Left lung (tissue), 10 donors: ENCODE measurements around the gene PSD. TPM values are rescaled to one million over a fixed set of nuclear protein-coding genes. Genes with fewer than 3 reads are reported as not detected.

ENCODE experiments used
- ATAC-seq: fragments of 200-7000 bp; cut with Tn5 transposase; one replicate; pipeline ENCODE4 v1.9.1; 2020; ENCODE audit warnings: moderate library complexity
- DNase-seq, 4 donors: peaks; one replicate each; pipeline ENCODE4 v3.0.0-alpha.2; 2013 to 2020
- H3K27ac ChIP-seq, 2 donors: fragments of 200-600 bp; sonication (generic) in 1 of 2; one replicate each; pipeline versions ENCODE4 v1.5.0 to v1.8.0; 2020 to 2021
- H3K27me3 ChIP-seq, 2 donors: fragments of 200-600 bp; sonication (generic) in 1 of 2; one replicate each; pipeline versions ENCODE4 v1.5.0 to v1.8.0; 2020 to 2021
- H3K36me3 ChIP-seq, 2 donors: fragments of 200-600 bp; sonication (generic) in 1 of 2; one replicate each; pipeline versions ENCODE4 v1.5.0 to v1.8.0; 2020 to 2021
- H3K4me1 ChIP-seq, 2 donors: fragments of 200-600 bp; one replicate each; pipeline ENCODE4 v1.8.0; 2021
- H3K4me3 ChIP-seq, 2 donors: fragments of 200-600 bp; sonication (generic) in 1 of 2; one replicate each; pipeline versions ENCODE4 v1.5.0 to v1.8.0; 2020 to 2021; ENCODE audit warnings: mild to moderate bottlenecking in 1 of 2
- H3K9me3 ChIP-seq, 2 donors: fragments of 200-600 bp; sonication (generic) in 1 of 2; one replicate each; pipeline versions ENCODE4 v1.5.0 to v1.8.0; 2020 to 2021
- CTCF ChIP-seq, 2 donors: fragments of 200-600 bp; sonication (generic) in 1 of 2; IDR thresholded peaks; one replicate each; pipeline versions ENCODE4 v1.5.0 to v1.8.0; 2021; ENCODE audit warnings: antibody characterized with exemption in 2 of 2
- intact Hi-C, 2 donors: fragments of 100-400 bp; cut with DNase I; formaldehyde crosslinking; loops; one replicate each; pipeline versions ENCODE4 v1.11.2 to v1.14.2; 2022
- polyA plus RNA-seq, 6 donors: library from polyadenylated mRNA; unstranded; fragments of 120-200 nt; gene quantifications; one replicate each; pipeline ENCODE4 v1.2.1, GENCODE V29; 2013; ENCODE audit not compliant: insufficient read length in 6 of 6
- total RNA-seq, 2 donors: library from RNA; stranded (reverse); fragmentation: NEBNext Ultra II Directional; extraction: Animal tissue kit (Norgen Biotek cat#: 25700); gene quantifications; one replicate each; pipeline ENCODE4 v1.2.1, GENCODE V29; 2021
- donor health status: DM: no; HTN: yes; CAD: no.
- donor health status: DM: no; HTN: no; CAD: no.

The PSD gene
- total and polyA plus RNA-seq, 8 donors, result 1.4 to 15.1 (median 9.9) TPM

- intact Hi-C loops, result no loop called here
- H3K4me1 ChIP-seq, result peaks cover 7 to 17% of the 10 kb centered on the region in 2 donors
- H3K9me3 ChIP-seq, result no peaks in the 10 kb centered on the region
- ATAC-seq (peak; percentile 84), DNase-seq (peak in 1 of 4 donors; percentile 46)
- no peak for TF ChIP-seq CTCF (IDR thresholded peaks at IDR 0.05)
- H3K36me3 ChIP-seq, result peaks cover under 1 to 38% of the 10 kb centered on the region in 2 donors
- peak overlapping the region; percentile 44 to 46 for H3K27ac ChIP-seq
- H3K27me3 ChIP-seq, result no peaks in the 10 kb centered on the region
- H3K4me3 ChIP-seq, result no peak overlapping the region
These were observed 33.8 kb downstream of the PSD start for GRCh38 chr10:102384606-102385429.

DNA sequence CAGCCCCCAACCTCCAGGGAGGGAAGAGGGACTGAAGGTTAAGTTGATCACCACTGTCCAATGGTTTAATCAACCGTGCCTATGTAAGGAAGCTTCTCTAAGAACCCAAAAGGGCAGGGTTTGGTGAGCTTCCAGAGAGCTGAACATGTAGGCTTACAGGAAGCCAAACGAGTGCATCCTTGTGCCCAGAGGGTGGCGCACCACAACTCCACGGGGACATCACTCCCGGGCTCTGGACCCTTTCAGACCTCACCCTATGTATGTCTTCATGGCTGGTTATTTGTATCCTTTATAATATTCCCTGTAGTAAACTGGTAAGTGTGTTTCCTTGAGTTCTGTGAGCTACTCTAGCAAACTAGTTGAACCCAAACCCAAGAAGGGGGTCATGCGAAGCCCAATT is 34.5 kb downstream of the PSD start:
- DNase-seq, result no peak
- Histone ChIP-seq H3K4me1 (peaks cover 7 to 17% of the 10 kb centered on the region in 2 donors), H3K9me3 (no peaks in the 10 kb centered on the region), H3K4me3 (no peak overlapping the region), H3K27ac (no peak overlapping the region), H3K27me3 (no peaks in the 10 kb centered on the region), H3K36me3 (peaks cover 5 to 45% of the 10 kb centered on the region in 2 donors)
- intact Hi-C loops, result no loop called here
- no peak for ATAC-seq
- no peak for TF ChIP-seq CTCF (IDR thresholded peaks at IDR 0.05)

DNA sequence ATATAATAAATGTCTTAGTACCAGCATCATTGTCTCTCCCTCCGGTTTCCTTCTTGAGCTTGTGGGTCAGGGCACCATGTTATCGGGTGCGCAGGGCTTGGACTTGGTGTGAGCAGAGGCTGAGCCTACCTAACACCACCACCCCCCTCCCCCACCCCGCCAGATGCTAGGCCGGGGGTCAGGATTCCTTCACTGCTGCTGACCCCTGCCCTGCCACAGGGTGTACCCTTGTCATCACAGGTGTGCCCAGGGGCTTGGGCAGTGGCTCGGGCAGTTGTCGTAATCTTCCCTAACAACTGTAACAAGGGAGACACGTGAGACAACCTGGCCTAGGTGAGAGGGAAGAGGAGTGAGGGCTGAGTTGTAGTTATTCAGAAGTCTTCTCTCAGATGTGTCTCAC is 35.7 kb downstream of the PSD start:
- ATAC-seq (no peak), DNase-seq (no peak)
- Histone ChIP-seq H3K9me3 (no peaks in the 10 kb centered on the region), H3K27ac (no peak overlapping the region), H3K36me3 (peaks cover 5 to 57% of the 10 kb centered on the region in 2 donors), H3K4me3 (no peak overlapping the region), H3K4me1 (peaks cover 7 to 17% of the 10 kb centered on the region in 2 donors), H3K27me3 (no peaks in the 10 kb centered on the region)
- intact Hi-C loops, result no loop called here
- no peak for TF ChIP-seq CTCF (IDR thresholded peaks at IDR 0.05)

DNA sequence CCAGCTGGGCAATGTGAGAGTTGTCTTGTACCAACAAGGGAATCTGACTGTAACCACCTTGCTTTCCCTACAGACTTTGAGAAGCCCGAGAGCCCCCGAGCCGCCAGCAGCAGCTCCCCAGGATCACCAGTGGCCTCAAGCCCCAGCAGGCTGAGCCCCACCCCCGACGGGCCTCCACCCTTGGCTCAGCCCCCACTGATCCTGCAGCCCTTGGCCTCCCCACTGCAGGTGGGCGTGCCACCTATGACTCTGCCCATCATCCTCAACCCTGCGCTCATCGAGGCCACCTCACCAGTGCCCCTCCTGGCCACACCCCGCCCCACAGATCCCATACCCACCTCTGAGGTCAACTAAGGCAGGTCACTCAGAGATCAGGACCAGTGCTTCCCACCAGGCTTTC is 36.6 kb downstream of the PSD start:
- Histone ChIP-seq H3K27me3 (no peaks in the 10 kb centered on the region), H3K27ac (no peak overlapping the region), H3K4me1 (peaks cover 7 to 17% of the 10 kb centered on the region in 2 donors), H3K36me3 (peaks cover 5 to 66% of the 10 kb centered on the region in 2 donors), H3K4me3 (no peak overlapping the region), H3K9me3 (no peaks in the 10 kb centered on the region)
- no peak for TF ChIP-seq CTCF (IDR thresholded peaks at IDR 0.05)
- DNase-seq (no peak), ATAC-seq (no peak)
- intact Hi-C loops, result no loop called here

DNA sequence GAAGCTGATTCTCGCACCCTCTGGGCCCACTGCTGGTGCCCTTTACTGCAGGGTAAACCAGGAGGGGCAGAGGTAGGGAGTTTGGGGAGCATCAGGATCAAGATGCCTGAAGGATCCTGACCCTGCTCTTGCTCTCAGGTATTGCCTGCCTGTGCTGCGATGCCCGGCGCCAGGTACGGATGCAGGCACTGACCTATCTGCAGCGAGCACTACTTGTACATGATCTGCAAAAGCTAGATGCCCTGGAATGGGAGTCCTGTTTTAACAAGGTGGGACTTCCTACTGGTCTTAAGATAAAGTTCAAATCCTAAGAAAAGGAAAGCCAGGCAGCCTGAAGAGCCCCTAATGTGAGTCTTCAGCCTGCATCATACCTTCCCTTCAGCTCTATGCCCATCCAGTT is 39.2 kb downstream of the PSD start:
- intact Hi-C loops, result no loop called here
- no peak overlapping the region for H3K4me3 ChIP-seq
- ATAC-seq (no peak), DNase-seq (no peak)
- H3K36me3 ChIP-seq, result peaks cover 5 to 92% of the 10 kb centered on the region in 2 donors
- no peaks in the 10 kb centered on the region for H3K27me3 ChIP-seq
- H3K9me3 ChIP-seq, result no peaks in the 10 kb centered on the region
- no peak overlapping the region for H3K27ac ChIP-seq
- H3K4me1 ChIP-seq, result peaks cover 0 to 1% of the 10 kb centered on the region in 2 donors
- no peak for TF ChIP-seq CTCF (IDR thresholded peaks at IDR 0.05)
